SU-DHL-6 (cell line): ENCODE results near the gene MED12L.

ENCODE experiments used
- H2AFZ ChIP-seq: fragments of 200-600 bp; sonication (generic); 2 replicates; pipeline ENCODE4 v1.6.1; 2014; ENCODE audit warnings: low read depth, mild to moderate bottlenecking, moderate library complexity, mixed read lengths, antibody characterized with exemption, low read length; ENCODE audit not compliant: severe bottlenecking
- H3F3A ChIP-seq: fragments of 200-600 bp; shearing (Covaris generic); 2 replicates; pipeline ENCODE4 v1.6.0; 2016; ENCODE audit warnings: antibody characterized with exemption, mild to moderate bottlenecking; ENCODE audit not compliant: insufficient read depth
- H3K27ac ChIP-seq: fragments of 200-600 bp; sonication (generic); 2 replicates; pipeline ENCODE4 v1.5.1; 2016; ENCODE audit warnings: low read depth, mild to moderate bottlenecking, low read length, moderate library complexity, mixed read lengths
- H3K27me3 ChIP-seq: fragments of 200-600 bp; sonication (generic), shearing (Covaris generic); 2 replicates; pipeline ENCODE4 v1.6.0; 2014; ENCODE audit warnings: mild to moderate bottlenecking, low read length
- H3K36me3 ChIP-seq: fragments of 200-600 bp; sonication (generic); 2 replicates; pipeline ENCODE4 v1.6.1; 2014; ENCODE audit warnings: mild to moderate bottlenecking, low read length, mixed read lengths
- H3K4me2 ChIP-seq: fragments of 300-600, 200-600 bp; shearing (Covaris generic), sonication (generic); 2 replicates; pipeline ENCODE4 v1.6.0; 2014; ENCODE audit warnings: low read length, low read depth, mild to moderate bottlenecking; ENCODE audit not compliant: poor library complexity, severe bottlenecking
- H3K4me3 ChIP-seq: fragments of 200-600 bp; sonication (generic); 2 replicates; pipeline ENCODE4 v1.5.1; 2014; ENCODE audit warnings: antibody characterized with exemption, low read length, mild to moderate bottlenecking, mixed read lengths; ENCODE audit not compliant: insufficient read depth, poor library complexity, severe bottlenecking
- H3K79me2 ChIP-seq: fragments of 200-600 bp; sonication (generic); 2 replicates; pipeline ENCODE4 v1.6.1; 2014; ENCODE audit warnings: mild to moderate bottlenecking, low read length, moderate library complexity; ENCODE audit not compliant: insufficient read depth
- H3K9ac ChIP-seq: fragments of 200-600 bp; sonication (generic); 2 replicates; pipeline ENCODE4 v1.7.0; 2014; ENCODE audit warnings: mild to moderate bottlenecking, low read length
- H3K9me2 ChIP-seq: fragments of 200-600 bp; sonication (generic); replicated peaks from 2 replicates; pipeline ENCODE4 v1.6.1; 2014; ENCODE audit warnings: low read length; ENCODE audit not compliant: insufficient read depth
- H3K9me3 ChIP-seq: fragments of 200-600 bp; sonication (generic); 2 replicates; pipeline ENCODE4 v1.6.1; 2014; ENCODE audit warnings: low read length, mixed read lengths; ENCODE audit not compliant: insufficient read depth
- H4K20me1 ChIP-seq: fragments of 200-600 bp; sonication (generic); 2 replicates; pipeline ENCODE4 v1.6.1; 2014; ENCODE audit warnings: low read depth, mild to moderate bottlenecking, antibody characterized with exemption, low read length, moderate library complexity, mixed read lengths
- EZH2phosphoT487 ChIP-seq: fragments of 200-600 bp; sonication (generic), shearing (Covaris generic); conservative IDR thresholded peaks from 2 replicates; pipeline ENCODE4 v1.6.1; 2018; ENCODE audit warnings: mild to moderate bottlenecking, antibody characterized with exemption, low read length, moderate library complexity, mixed read lengths
- TF ChIP-seq, protein P1 (sequence below): fragments of 200-600 bp; sonication (generic); IDR thresholded peaks from one replicate; pipeline ENCODE4 v1.5.1; 2017; ENCODE audit warnings: antibody characterized with exemption, mild to moderate bottlenecking, low read length, moderate library complexity; ENCODE audit not compliant: insufficient read depth, poor library complexity, severe bottlenecking

MED12L gene

GRCh38 chr3:151086484-151087456, 1.3 kb downstream of the MED12L start:
- Histone ChIP-seq H3K9ac (peak overlapping the region; percentile 90), H3K27ac (peak overlapping the region; percentile 56), H3F3A (no peaks in the 10 kb centered on the region), H3K9me2 (no peaks in the 10 kb centered on the region), H3K27me3 (no peaks in the 10 kb centered on the region), H2AFZ (peak overlapping the region; percentile 97), H3K36me3 (peaks cover 4% of the 10 kb centered on the region; the same call in 1 of the 2 replicates), H3K9me3 (no peaks in the 10 kb centered on the region), H3K79me2 (peaks cover 21% of the 10 kb centered on the region; the same call in 1 of the 2 replicates), H3K4me2 (peak overlapping the region; percentile 50), H3K4me3 (peak overlapping the region; percentile 72), H4K20me1 (no peaks in the 10 kb centered on the region)
- TF ChIP-seq EZH2phosphoT487 = no peak
- TF ChIP-seq, protein P1, sequence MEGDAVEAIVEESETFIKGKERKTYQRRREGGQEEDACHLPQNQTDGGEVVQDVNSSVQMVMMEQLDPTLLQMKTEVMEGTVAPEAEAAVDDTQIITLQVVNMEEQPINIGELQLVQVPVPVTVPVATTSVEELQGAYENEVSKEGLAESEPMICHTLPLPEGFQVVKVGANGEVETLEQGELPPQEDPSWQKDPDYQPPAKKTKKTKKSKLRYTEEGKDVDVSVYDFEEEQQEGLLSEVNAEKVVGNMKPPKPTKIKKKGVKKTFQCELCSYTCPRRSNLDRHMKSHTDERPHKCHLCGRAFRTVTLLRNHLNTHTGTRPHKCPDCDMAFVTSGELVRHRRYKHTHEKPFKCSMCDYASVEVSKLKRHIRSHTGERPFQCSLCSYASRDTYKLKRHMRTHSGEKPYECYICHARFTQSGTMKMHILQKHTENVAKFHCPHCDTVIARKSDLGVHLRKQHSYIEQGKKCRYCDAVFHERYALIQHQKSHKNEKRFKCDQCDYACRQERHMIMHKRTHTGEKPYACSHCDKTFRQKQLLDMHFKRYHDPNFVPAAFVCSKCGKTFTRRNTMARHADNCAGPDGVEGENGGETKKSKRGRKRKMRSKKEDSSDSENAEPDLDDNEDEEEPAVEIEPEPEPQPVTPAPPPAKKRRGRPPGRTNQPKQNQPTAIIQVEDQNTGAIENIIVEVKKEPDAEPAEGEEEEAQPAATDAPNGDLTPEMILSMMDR = peak; percentile 26

- no peaks in the 10 kb centered on the region for H3K27me3 ChIP-seq
- no peak overlapping the region for H2AFZ ChIP-seq
- H3K27ac ChIP-seq = no peak overlapping the region
- H3K4me2 ChIP-seq = peak overlapping the region; percentile 50
- no peaks in the 10 kb centered on the region for H3K9me3 ChIP-seq
- H3K79me2 ChIP-seq = peaks cover 24% of the 10 kb centered on the region; the same call in 1 of the 2 replicates
- H3K9ac ChIP-seq = no peak overlapping the region
- no peaks in the 10 kb centered on the region for H3F3A ChIP-seq
- H3K4me3 ChIP-seq = peak overlapping the region; percentile 72
- no peak for TF ChIP-seq EZH2phosphoT487
- TF ChIP-seq, protein P1 = no peak
- no peaks in the 10 kb centered on the region for H3K9me2 ChIP-seq
- peaks cover 7% of the 10 kb centered on the region; the same call in 1 of the 2 replicates for H4K20me1 ChIP-seq
- peaks cover 4% of the 10 kb centered on the region; the same call in 1 of the 2 replicates for H3K36me3 ChIP-seq
Measured at GRCh38 chr3:151087648-151088047, 2.2 kb downstream of the MED12L start.

- Histone ChIP-seq H3K9ac (no peak overlapping the region), H3K9me2 (no peaks in the 10 kb centered on the region), H3K27me3 (no peaks in the 10 kb centered on the region), H4K20me1 (peaks cover 7% of the 10 kb centered on the region; the same call in 1 of the 2 replicates), H3K4me3 (no peak overlapping the region), H3K79me2 (peaks cover 50% of the 10 kb centered on the region), H2AFZ (no peak overlapping the region), H3K9me3 (no peaks in the 10 kb centered on the region), H3K27ac (no peak overlapping the region), H3K4me2 (no peak overlapping the region), H3F3A (0 out of 2 replicates have a peak, but pooled peaks cover 5% of the 10 kb centered on the region), H3K36me3 (peaks cover 4% of the 10 kb centered on the region; the same call in 1 of the 2 replicates)
- no peak for TF ChIP-seq EZH2phosphoT487
- TF ChIP-seq, protein P1 = no peak
Measured at GRCh38 chr3:151091685-151092345, 6.4 kb downstream of the MED12L start.
